Adrenal gland (tissue), 5 donors: ENCODE data around the gene DCDC2.

Experiments
- POLR2A ChIP-seq, 2 donors: fragments of 450-650 bp; IDR thresholded peaks; one replicate each; pipeline ENCODE4 v1.6.1; 2017; ENCODE audit warnings: antibody characterized with exemption in 2 of 2, mild to moderate bottlenecking in 2 of 2, moderate library complexity in 1 of 2
- TF ChIP-seq, protein P1 (sequence below), 6 experiments: fragments of 450-650 bp in 4 of 6; fragments of 200-600 bp in 2 of 6; sonication (generic) in 1 of 6; IDR thresholded peaks; 1 replicate in 5 of 6; 2 replicates in 1 of 6; pipeline versions ENCODE4 v1.5.1 to v1.8.0; 2016 to 2021; ENCODE audit warnings: antibody characterized with exemption in 6 of 6, mild to moderate bottlenecking in 2 of 6, moderate library complexity in 1 of 6
- donor health status: DM: no; HTN: no; CAD: no.

DNA sequence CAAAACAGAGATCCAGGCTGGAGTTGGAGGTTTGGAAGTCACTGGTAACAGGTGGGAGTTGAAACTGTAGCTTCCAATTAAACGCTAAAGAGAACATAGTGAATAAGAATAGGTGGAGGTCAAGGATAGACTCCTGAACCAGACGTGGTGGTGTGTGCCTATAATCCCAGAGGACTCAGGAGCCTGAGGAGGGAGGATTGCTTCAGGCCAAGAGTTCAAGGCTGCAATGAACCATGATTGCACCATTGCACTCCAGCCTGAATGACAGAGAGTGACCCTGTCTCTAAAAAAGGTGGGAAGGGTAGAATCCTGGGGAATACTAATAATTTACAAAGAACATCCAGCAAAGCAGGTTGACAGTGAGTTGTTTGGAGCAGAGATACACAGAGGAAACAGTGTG, 218.2 kb downstream of the DCDC2 start:
- no peak for TF ChIP-seq POLR2A (IDR thresholded peaks at IDR 0.05)
- TF ChIP-seq, protein P1, sequence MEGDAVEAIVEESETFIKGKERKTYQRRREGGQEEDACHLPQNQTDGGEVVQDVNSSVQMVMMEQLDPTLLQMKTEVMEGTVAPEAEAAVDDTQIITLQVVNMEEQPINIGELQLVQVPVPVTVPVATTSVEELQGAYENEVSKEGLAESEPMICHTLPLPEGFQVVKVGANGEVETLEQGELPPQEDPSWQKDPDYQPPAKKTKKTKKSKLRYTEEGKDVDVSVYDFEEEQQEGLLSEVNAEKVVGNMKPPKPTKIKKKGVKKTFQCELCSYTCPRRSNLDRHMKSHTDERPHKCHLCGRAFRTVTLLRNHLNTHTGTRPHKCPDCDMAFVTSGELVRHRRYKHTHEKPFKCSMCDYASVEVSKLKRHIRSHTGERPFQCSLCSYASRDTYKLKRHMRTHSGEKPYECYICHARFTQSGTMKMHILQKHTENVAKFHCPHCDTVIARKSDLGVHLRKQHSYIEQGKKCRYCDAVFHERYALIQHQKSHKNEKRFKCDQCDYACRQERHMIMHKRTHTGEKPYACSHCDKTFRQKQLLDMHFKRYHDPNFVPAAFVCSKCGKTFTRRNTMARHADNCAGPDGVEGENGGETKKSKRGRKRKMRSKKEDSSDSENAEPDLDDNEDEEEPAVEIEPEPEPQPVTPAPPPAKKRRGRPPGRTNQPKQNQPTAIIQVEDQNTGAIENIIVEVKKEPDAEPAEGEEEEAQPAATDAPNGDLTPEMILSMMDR (IDR thresholded peaks at IDR 0.05) = no peak
